Putamen (tissue), 1 donor: Measurements from ENCODE around the gene LILRA2.
"Not testable (repeated sequence)": the region's sequence is repeated elsewhere in the genome, so short reads cannot be mapped to it uniquely, and the experiment has no call there.

Experiments
- DNase-seq: peaks from one replicate; pipeline ENCODE4 v3.0.0-alpha.2; 2016; ENCODE audit warnings: low spot score

LILRA2 gene

DNA sequence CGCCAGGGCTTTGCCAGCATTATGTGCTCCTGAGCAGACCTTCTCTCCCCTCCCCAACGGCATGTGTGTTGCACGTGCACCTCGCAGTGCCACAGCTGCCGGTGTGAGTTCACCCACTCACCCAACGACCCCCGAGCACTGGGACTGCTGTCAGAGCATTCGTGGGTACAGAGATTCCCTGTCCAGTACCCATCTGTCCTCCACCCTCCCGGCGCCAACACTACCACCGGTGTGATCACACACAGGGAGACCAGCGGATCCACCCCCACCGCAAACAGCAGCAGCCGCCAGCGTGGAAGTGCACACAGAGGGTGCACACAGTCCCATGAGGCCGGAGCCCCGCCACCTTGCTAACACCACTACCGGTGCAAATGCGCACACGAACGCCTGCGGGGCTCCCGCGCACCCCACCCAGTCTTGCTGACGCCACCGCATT is 35.8 kb downstream of the LILRA2 start:
- no peak for DNase-seq

DNA sequence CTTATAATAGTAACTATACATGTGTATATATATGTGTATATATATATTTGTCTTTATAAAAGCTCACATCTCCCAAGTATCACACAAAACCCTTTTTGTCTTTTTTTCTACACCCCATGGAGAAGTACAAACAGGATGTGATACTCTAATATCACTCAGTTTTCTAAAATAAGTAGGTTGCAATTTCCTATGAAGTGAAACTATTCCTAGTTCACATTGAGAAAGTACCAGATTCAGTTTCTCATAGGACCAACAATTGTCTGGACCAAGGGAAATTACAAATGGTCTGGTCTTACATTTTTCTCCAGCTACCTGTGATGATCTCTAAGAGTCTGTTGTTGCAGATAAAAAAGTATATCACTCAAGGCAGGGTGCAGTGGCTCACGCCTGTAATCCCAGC is 38.8 kb downstream of the LILRA2 start:
- no peak for DNase-seq

DNA sequence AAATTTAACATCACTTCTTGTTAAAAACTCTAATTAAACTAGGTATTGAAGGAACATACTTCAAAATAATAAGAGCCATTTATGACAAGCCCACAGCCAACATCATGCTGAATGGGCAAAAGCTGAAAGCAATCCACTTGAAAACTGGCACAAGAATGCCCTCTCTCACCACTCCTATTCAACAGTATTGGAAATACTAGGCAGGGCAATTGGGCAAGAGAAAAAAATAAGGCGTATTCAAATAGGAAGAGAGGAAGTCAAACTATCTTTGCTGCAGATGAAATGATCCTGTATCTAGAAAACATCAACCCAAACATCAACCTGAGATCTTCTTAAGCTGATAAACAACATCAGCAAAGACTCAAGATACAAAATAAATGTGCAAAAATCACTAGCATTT is 41.1 kb downstream of the LILRA2 start:
- no peak for DNase-seq

DNA sequence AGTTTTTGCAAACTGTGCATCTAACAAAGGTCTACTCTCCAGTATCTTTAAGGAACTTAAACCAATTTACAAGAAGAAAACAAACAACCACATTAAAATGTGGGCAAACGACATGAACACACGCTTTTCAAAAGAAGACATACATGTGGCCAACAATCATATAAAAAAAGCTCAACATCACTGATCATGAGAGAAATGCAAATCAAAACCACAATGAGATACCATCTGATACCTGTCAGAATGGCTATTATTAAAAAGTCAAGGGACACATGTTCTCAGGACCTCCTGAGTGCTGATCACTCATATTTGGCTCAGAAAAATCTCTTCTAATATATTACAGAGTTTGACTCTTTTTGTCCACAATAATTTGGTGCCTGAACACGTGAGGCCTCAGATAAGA is 42.5 kb downstream of the LILRA2 start:
- no peak for DNase-seq

DNA sequence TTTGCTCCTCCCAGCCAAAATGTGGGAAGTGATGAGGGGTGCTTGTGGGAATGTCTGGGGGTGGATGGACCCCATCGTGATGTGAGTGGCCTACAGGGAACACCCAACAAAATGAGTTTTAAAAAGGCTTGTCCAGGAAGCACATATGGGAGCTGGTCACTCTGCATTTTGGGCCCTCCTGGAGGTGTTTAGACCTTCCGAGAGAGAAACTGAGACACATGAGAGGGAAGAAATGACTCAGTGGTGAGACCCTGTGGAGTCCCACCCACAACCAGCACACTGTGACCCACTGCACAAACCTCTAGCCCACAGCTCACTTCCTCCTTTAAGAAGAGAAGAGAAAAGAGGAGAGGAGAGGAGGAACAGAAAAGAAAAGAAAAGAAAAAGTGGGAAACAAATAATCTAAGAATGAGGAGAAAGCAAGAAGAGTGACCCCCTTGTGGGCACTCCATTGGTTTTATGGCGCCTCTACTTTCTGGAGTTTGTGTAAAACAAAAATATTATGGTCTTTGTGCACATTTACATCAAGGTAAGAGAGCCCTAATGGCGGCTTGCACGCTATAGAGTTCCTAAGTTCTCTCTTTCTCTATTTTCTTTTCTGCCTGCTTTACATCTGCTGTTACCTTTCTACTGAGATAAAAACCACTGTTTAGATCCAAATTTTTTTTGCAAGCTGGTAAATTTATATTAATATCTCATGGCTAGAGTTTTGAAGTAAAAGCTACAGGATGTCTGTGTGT is 43.4 kb downstream of the LILRA2 start:
- DNase-seq: no peak

DNA sequence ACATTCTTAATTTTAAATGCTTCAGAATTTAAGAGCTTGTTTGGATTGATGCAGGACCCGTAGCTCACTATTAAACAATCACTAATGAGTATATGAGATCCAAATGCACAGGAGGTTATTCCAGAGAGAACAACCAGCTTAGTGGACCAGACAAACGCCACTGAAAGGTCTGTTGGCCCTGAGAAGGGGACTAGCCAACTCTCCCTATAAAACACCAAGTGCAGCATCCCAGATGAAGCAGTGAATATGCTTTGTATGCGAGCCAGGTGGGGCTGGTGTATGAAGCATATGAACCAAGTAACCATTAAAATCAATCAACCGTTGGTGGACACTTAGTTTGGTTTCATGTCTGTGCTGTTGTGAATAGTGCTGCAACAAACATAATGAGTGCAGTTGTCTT is 46.9 kb downstream of the LILRA2 start:
- no peak for DNase-seq

DNA sequence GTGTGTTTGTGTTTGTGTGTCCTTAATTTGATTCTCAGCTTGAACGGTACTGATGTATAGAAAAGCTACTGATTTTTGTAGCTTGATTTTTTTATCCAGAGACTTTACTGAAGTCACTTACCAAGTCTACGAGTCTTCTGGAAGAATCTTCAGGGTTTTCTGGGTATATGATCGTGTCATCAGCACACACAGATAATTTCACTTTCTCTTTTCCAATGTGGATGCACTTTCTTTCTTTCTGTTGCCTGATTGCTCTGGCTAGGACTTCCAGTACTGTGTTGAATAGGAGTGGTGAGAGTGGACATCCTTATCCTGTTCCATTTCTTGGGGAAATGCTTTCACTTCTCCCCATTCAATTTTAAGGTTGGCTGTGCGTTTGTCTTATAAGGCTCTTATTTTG is 48.8 kb downstream of the LILRA2 start:
- no peak for DNase-seq

DNA sequence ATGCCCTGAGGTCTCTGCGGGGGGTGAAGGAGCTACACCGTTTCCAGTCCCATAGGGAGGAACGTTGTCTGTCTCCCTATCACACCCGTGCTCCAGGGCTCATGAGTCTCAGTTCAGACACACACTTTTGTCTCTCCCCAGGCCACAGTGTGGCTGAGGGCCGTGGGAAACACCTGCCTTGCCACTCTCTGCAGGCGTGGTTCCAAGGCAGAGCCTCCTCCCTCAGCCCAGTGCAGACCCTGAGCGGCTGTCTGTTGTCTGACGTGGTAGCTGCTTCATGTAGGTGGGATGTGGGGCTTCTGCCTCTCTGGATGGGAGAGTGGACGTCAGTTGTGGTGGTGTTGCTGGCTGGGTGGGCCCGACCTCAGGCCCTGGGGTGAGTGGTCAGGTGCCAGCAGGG is 50.6 kb downstream of the LILRA2 start:
- DNase-seq: not testable (repeated sequence)

DNA sequence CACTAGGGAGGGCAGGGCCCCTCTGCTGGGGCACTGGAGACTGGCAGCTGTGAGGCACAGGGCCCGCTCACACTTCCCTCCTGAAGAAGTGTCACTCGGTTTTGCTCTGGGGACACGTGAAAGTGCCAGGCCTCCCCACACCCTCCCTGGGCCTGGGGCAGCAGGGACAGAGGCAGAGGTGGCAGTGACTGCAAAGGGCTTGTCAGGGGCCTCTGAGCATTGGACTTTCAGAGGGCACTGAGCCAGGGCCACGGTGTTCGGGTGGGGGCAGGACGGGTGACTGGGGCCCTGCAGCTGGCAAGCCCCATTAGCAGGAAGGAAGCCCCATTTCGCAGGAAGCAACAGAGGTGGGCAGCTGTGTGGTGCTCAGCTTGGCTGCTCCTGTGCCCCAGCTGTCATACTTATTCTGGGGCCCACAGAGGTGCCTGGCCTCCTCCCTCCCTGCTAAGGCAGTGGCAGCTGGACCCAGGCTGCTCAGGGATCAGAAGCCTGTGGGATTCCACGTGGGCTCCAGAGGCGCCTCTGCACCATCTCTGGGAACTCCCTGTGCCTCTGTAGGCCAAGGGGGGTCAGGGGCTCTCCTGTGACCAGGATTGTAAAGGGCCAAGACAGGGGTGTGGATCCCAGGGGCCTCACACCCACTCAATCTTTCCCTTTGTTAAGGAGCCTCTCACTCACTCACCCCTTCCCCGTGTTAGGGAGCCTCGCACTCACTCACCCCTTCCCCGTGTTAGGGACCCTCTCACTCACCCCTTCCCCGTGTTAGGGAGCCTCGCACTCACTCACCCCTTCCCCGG is 51.5 kb downstream of the LILRA2 start:
- DNase-seq: not testable (repeated sequence)

DNA sequence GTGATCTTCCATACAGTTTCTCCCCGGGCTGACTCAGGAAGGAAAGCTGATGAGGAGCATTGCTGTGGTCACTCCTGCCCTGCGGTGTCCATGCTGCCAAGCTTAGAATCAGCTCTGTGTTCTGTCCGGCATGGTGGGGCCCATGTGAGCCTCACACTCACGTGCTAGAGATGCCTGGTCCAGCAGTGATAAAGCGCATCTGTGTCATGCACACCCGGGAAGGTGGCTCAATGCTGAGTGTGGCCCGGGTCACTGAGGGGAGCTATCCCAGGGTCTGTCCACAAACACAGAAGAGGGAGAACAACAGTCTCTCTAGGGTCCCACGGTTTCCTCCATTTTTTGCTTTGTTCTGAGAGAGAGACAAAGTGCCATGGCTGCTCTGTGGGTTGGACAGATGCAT is 53.2 kb downstream of the LILRA2 start:
- no peak for DNase-seq

DNA sequence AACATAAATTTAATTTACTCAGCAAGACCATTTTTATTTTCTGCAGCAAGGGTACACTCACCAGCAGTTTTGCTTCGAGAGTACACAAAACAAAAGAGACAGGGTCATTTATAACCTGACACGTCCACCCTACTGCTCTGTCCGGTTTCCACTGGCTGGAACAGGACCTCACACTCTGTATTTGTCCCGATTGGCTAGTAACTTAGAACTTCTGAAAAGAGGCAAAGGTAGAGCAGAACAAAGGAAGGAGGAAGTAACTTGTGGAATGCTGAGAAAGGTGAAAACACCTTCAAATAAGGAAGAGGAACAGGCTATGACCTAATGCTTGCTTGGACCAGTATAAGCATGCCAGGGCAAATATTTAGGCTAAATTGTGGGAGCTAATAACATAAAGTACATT is 54.3 kb downstream of the LILRA2 start:
- DNase-seq: not testable (repeated sequence)

DNA sequence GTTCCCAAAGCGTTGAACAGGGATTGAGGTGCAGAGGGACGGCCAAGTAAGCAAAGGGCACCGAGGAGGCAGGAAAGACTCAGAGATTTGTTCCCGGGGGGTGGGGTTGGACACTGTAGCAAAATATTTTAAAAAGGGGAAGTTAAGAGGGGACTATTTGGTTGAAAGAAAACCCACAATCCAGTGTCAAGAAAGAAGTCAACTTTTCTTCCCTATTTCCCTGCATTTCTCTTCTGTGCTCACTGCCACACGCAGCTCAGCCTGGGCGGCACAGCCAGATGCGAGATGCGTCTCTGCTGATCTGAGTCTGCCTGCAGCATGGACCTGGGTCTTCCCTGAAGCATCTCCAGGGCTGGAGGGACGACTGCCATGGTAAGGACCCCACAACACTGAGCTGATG is 56.7 kb downstream of the LILRA2 start, which contains the start of gene LILRB1:
Gene LILRB1, plus strand, starts transcription at position 223 of the 400 bp plus-strand sequence. CDS start 590 bp downstream, outside the sequence.
- not testable (repeated sequence) for DNase-seq

DNA sequence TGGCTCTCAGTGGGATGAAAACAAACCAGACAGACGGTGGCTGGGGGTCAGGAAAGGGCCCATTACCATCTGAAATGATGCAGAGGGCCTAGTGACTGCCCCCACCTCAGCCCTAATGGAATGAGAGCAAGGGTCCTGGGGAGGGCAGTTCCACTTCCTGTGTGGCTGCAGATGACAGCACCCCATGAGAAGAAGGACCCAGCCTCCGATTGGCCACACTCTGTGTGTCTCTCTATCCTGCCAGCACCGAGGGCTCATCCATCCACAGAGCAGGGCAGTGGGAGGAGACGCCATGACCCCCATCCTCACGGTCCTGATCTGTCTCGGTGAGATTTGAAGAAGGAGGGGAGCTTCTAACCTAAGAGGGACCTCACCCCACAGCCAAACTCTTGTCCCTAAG is 57.2 kb downstream of the LILRA2 start:
- DNase-seq: no peak

DNA sequence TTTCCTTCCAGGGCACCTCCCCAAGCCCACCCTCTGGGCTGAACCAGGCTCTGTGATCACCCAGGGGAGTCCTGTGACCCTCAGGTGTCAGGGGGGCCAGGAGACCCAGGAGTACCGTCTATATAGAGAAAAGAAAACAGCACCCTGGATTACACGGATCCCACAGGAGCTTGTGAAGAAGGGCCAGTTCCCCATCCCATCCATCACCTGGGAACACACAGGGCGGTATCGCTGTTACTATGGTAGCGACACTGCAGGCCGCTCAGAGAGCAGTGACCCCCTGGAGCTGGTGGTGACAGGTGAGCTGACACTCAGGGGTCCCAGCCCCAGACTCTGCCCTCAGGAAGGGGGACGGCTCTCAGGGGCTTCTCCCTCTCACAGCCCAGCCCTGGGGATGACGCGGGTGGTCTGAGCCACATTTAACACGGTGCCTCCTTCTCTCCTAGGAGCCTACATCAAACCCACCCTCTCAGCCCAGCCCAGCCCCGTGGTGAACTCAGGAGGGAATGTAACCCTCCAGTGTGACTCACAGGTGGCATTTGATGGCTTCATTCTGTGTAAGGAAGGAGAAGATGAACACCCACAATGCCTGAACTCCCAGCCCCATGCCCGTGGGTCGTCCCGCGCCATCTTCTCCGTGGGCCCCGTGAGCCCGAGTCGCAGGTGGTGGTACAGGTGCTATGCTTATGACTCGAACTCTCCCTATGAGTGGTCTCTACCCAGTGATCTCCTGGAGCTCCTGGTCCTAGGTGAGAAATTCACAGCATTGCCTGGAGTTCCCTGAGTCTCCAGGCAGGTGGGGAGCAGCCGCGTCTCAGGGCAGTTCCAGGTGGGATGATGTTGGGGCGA is 58.1 kb downstream of the LILRA2 start:
- not testable (repeated sequence) for DNase-seq

DNA sequence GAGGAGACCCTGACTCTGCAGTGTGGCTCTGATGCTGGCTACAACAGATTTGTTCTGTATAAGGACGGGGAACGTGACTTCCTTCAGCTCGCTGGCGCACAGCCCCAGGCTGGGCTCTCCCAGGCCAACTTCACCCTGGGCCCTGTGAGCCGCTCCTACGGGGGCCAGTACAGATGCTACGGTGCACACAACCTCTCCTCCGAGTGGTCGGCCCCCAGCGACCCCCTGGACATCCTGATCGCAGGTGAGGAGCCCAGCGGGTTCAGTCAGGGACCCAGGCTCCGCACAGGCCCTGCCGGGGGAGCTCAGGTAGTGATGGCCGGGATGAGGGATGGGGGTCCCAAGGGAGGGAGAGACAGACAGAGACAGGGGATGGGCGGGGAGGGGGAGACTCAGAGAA is 58.9 kb downstream of the LILRA2 start:
- DNase-seq: not testable (repeated sequence)

DNA sequence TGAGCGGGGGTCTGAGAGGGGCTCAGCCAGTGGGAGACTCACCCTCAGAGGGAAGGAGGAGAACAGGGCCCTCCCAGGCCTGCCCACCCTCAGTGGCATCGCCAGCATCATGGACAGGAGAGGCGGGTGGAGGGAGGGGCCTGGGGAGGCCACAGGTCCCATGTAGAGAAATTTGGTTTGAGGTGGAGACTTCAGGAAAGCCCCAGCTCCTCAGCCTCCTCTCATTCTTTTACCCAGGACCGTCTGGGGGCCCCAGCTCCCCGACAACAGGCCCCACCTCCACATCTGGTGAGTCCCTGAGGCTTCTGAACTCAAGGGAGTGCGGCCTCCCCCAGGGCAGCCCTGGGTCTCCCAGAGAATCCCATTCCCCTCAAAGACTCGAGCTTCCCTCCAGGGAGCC is 59.8 kb downstream of the LILRA2 start:
- no peak for DNase-seq

DNA sequence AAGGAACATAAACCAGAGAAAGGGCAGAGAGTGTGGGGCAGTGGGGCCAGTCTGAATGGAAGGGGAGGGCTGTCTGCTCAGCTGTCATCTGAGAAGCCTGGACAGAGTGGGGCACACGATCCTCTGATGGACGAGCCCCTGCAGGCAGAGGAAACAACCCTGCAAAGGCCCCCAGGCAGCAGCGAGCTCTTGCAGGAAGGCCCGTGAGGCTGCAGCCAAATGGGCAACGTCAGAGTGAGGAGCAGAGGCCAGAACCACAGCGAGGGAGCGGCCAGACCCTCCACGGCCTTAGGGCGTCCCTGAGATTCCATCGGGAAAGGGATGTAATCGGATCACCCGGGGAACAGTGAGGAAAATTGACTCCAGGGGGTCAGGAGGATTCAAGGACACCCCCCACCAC is 62.5 kb downstream of the LILRA2 start:
- not testable (repeated sequence) for DNase-seq

DNA sequence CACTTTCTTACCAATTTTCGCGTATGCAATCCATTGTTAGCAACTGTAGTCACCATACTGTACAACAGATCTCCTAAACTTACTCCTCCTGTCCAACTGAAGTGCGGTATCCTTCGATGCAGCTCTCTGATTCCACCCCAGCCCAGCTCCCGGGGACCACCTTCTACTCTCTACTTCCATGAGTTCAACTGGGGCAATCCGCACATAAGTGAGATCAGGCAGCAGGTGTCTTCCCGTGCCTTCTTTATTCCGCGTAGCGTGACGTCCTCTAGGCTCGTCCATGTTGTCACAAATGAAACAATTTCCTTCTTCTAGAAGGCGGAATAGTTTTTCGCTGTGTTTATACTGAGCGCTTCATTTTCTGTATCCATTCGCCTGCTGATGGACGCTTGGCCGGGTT is 65.1 kb downstream of the LILRA2 start:
- DNase-seq: no peak
